ENCODE data around the gene WRNIP1. TPM values are rescaled to one million over a fixed set of nuclear protein-coding genes. Genes with fewer than 3 reads are reported as not detected.

WRNIP1 gene
- total RNA-seq, 1 experiment from 2014 or later = 38.1 TPM

DNA sequence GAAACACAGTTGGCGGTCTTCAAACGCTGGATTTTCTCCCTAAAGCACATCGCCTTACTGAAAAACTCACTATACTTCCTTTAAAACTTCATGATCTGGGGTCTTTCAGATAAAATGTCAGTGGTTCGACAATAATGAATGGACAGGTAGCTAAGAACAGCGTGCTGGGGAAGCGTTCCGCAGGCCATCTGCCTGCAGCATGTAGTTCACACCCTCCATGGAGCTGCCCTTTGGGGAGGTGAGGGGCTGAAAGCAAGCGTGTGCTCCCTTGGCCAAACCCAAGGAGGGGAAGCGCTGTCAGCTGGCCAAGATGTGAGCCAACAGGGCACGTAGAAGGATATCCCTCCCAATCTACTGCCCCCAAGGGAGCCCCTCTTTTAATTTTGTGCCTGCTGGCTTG, 35.3 kb upstream of the WRNIP1 start:
- H3K4me2 ChIP-seq (ENCODE audit: insufficient read depth, insufficient read length, low read length) = no peak overlapping the region
- H2AFZ ChIP-seq (ENCODE audit: low read length) = no peak overlapping the region
- Mint-ChIP-seq H3K27me3 (ENCODE audit: low read depth) (no peaks in the 10 kb centered on the region), H3K36me3 (ENCODE audit: insufficient read depth in 1 of 3, low read depth in 3 of 3) (no peaks in the 10 kb centered on the region), H3K9me3 (no peaks in the 10 kb centered on the region), H3K4me3 (no peak overlapping the region), H3K4me1 (peaks cover 51 to 57% of the 10 kb centered on the region in 2 experiments), H3K27ac (no peak overlapping the region)
- no peak overlapping the region for H2BK5ac ChIP-seq (ENCODE audit: insufficient read length, low read length)
- DNase-seq = no peak
- no peak overlapping the region for H3T11ph ChIP-seq (ENCODE audit: low read length)
- H3K56ac ChIP-seq (ENCODE audit: insufficient read length, low read depth, low read length) = no peak overlapping the region
- TF ChIP-seq, protein P1, sequence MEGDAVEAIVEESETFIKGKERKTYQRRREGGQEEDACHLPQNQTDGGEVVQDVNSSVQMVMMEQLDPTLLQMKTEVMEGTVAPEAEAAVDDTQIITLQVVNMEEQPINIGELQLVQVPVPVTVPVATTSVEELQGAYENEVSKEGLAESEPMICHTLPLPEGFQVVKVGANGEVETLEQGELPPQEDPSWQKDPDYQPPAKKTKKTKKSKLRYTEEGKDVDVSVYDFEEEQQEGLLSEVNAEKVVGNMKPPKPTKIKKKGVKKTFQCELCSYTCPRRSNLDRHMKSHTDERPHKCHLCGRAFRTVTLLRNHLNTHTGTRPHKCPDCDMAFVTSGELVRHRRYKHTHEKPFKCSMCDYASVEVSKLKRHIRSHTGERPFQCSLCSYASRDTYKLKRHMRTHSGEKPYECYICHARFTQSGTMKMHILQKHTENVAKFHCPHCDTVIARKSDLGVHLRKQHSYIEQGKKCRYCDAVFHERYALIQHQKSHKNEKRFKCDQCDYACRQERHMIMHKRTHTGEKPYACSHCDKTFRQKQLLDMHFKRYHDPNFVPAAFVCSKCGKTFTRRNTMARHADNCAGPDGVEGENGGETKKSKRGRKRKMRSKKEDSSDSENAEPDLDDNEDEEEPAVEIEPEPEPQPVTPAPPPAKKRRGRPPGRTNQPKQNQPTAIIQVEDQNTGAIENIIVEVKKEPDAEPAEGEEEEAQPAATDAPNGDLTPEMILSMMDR (conservative IDR thresholded peaks at IDR 0.05) = no peak
- no peak overlapping the region for H2BK20ac ChIP-seq (ENCODE audit: low read depth, low read length, poor library complexity, severe bottlenecking)
- no peak overlapping the region for H2BK120ac ChIP-seq (ENCODE audit: low read depth, low read length, poor library complexity, severe bottlenecking)
- no peak overlapping the region for H3K4ac ChIP-seq (ENCODE audit: low read depth, low read length)
- no peaks in the 10 kb centered on the region for H3K23me2 ChIP-seq (ENCODE audit: insufficient read length, low read depth, low read length, poor library complexity, severe bottlenecking)
- H2BK15ac ChIP-seq (ENCODE audit: low read depth, low read length) = no peak overlapping the region
- no CpG with 5 or more reads among the region's 10 CpGs for WGBS (ENCODE audit: extremely low coverage, insufficient read length, low lambda C conversion rate)
- H2BK12ac ChIP-seq (ENCODE audit: insufficient read length, low read depth, low read length) = no peak overlapping the region
- no peak overlapping the region for H4K91ac ChIP-seq (ENCODE audit: insufficient read length, low read depth, low read length)
- no peaks in the 10 kb centered on the region for H4K20me1 ChIP-seq (ENCODE audit: control insufficient read depth, insufficient read depth, insufficient read length)
- H3K9ac ChIP-seq (ENCODE audit: extremely low read depth, insufficient read length, low read length) = no peak overlapping the region
- no peak overlapping the region for H3K27ac ChIP-seq (ENCODE audit: insufficient read length, low read depth, low read length)
- no peaks in the 10 kb centered on the region for H3K9me3 ChIP-seq (ENCODE audit: control insufficient read depth, low read depth, low read length)
- H3K23ac ChIP-seq (ENCODE audit: insufficient read length, low read depth, low read length) = no peak overlapping the region
- no peak overlapping the region for H4K8ac ChIP-seq (replicated peaks; ENCODE audit: insufficient read length, low read depth, low read length)
- no peak overlapping the region for H4K5ac ChIP-seq (ENCODE audit: insufficient read length, low read depth, low read length)
- no peaks in the 10 kb centered on the region for H3K79me1 ChIP-seq (ENCODE audit: insufficient read depth, low read depth, low read length, poor library complexity, severe bottlenecking)
- no peak overlapping the region for H3K14ac ChIP-seq (ENCODE audit: insufficient read depth, low read length)
- no peaks in the 10 kb centered on the region for H3K79me2 ChIP-seq (ENCODE audit: insufficient read depth, low read length)
- H2AK5ac ChIP-seq (ENCODE audit: insufficient read length, low read length) = no peak overlapping the region
- peaks cover 15% of the 10 kb centered on the region; the same call in 1 of the 2 replicates for H3K4me1 ChIP-seq (ENCODE audit: insufficient read depth, low read length)
- no peak overlapping the region for H3K18ac ChIP-seq (ENCODE audit: insufficient read length, low read depth, low read length)
- no peaks in the 10 kb centered on the region for H3K27me3 ChIP-seq (ENCODE audit: insufficient read depth, low read length)
